MM.1S (cell line): ENCODE results near the gene ASIC1.

Source experiments
- DNase-seq: peaks from one replicate; pipeline ENCODE4 v3.0.0-alpha.2; 2015
- H2AFZ ChIP-seq: fragments of 300-600 bp; sonication (generic); 2 replicates; pipeline ENCODE4 v1.6.0; 2016; ENCODE audit warnings: antibody characterized with exemption, low read length
- H3F3A ChIP-seq: fragments of 300-600 bp; sonication (generic); 2 replicates; pipeline ENCODE4 v1.6.1; 2016; ENCODE audit warnings: mild to moderate bottlenecking, antibody characterized with exemption, low read length, moderate library complexity, mixed read lengths; ENCODE audit not compliant: insufficient read depth
- H3K27ac ChIP-seq: fragments of 300-600 bp; sonication (generic); 2 replicates; pipeline ENCODE4 v1.5.1; 2016; ENCODE audit warnings: mild to moderate bottlenecking, low read length
- H3K27me3 ChIP-seq: fragments of 300-600 bp; sonication (generic); replicated peaks from 2 replicates; pipeline ENCODE4 v1.6.0; 2016; ENCODE audit warnings: low read length; ENCODE audit not compliant: insufficient read depth
- H3K36me3 ChIP-seq: fragments of 300-600 bp; sonication (generic); replicated peaks from 2 replicates; pipeline ENCODE4 v1.6.1; 2016; ENCODE audit warnings: mild to moderate bottlenecking, low read length, mixed read lengths; ENCODE audit not compliant: insufficient read depth
- H3K4me1 ChIP-seq: fragments of 300-600 bp; sonication (generic); 2 replicates; pipeline ENCODE4 v1.6.1; 2016; ENCODE audit warnings: low read length, mixed read lengths
- H3K4me2 ChIP-seq: fragments of 300-600 bp; sonication (generic); 2 replicates; pipeline ENCODE4 v1.6.0; 2016; ENCODE audit warnings: low read depth, low read length
- H3K4me3 ChIP-seq: fragments of 300-600 bp; sonication (generic); 2 replicates; pipeline ENCODE4 v1.5.1; 2016; ENCODE audit warnings: low read length, mixed read lengths
- H3K79me2 ChIP-seq: fragments of 300-600 bp; sonication (generic); 2 replicates; pipeline ENCODE4 v1.6.1; 2016; ENCODE audit warnings: mixed run types, low read length, mixed read lengths
- H3K9ac ChIP-seq: fragments of 300-600 bp; sonication (generic); 2 replicates; pipeline ENCODE4 v1.6.1; 2016; ENCODE audit warnings: low read length, mixed read lengths
- H3K9me2 ChIP-seq: fragments of 300-600 bp; sonication (generic); replicated peaks from 2 replicates; pipeline ENCODE4 v1.6.1; 2016; ENCODE audit warnings: mild to moderate bottlenecking, low read length, mixed read lengths; ENCODE audit not compliant: insufficient read depth
- H3K9me3 ChIP-seq: fragments of 300-600 bp; sonication (generic); replicated peaks from 2 replicates; pipeline ENCODE4 v1.6.1; 2016; ENCODE audit warnings: mild to moderate bottlenecking, low read length, mixed read lengths; ENCODE audit not compliant: insufficient read depth
- H4K20me1 ChIP-seq: fragments of 300-600 bp; sonication (generic); 2 replicates; pipeline ENCODE4 v1.6.1; 2016; ENCODE audit warnings: mild to moderate bottlenecking, low read length, moderate library complexity, mixed read lengths; ENCODE audit not compliant: insufficient read depth
- EZH2 ChIP-seq: fragments of 300-600 bp; sonication (generic); optimal IDR thresholded peaks from 2 replicates; pipeline ENCODE3; 2017; ENCODE audit warnings: low read depth, mild to moderate bottlenecking, antibody characterized with exemption, low read length, mixed read lengths
- EZH2phosphoT487 ChIP-seq: fragments of 300-600 bp; sonication (generic); IDR thresholded peaks from 2 replicates; pipeline ENCODE4 v1.6.1; 2018; ENCODE audit warnings: antibody characterized with exemption, low read length
- TF ChIP-seq, protein P1 (sequence below): fragments of 300-600 bp; sonication (generic); IDR thresholded peaks from 2 replicates; pipeline ENCODE4 v1.5.1; 2016; ENCODE audit warnings: antibody characterized with exemption, low read length, mixed read lengths

Gene ASIC1

DNA sequence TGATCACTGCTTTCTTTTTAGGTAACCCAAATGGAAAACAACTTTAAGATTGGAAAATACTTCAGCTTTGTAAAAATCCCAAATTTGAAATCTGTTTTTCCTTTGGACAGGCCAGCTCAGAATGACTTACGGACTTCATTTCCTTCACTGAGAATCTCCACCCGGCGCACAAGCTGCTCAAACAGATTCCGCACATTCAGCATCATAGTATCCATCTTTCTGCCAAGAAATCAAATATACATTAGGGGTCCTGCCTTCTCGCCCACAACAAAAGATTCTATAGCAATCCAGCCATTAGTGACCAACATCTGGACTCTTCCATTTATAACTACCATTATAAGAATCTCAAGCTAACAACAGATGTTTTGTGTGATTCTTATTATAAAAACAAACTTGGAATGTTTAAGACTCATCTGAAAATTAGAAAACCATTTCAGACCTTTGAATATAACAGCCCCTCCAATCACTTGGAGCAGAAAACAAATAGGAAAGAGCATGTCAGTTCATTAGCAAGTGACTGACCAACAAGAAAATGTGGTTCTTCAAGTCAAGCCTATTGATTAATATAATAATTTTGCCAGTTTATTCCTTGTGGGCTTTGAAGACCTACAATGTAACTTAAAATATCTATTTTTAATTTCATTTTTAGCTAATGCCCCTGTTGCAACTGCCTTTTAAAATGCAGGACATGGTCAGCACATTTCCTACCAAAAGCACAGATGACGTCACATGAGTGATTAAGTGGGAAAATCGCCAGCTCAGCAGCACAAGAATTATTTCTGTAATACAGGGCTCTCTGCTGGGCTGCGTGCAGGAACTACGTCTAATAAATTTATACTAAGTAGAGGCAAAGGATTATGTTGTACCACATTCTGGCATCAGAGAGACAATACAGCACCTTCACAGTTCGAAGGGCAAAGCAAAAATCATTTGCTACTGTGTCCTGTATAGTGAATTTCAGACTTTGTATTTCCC lies 40.6 kb upstream of the ASIC1 start:
- Histone ChIP-seq H3K27me3 (no peaks in the 10 kb centered on the region), H3K79me2 (peaks cover 87% of the 10 kb centered on the region), H4K20me1 (peaks cover 4% of the 10 kb centered on the region; the same call in 1 of the 2 replicates), H3K4me3 (no peak overlapping the region), H3K4me1 (no peaks in the 10 kb centered on the region), H3K4me2 (no peak overlapping the region), H3K9me3 (no peaks in the 10 kb centered on the region), H3F3A (no peaks in the 10 kb centered on the region), H3K9me2 (no peaks in the 10 kb centered on the region), H3K9ac (no peak overlapping the region), H3K27ac (no peak overlapping the region), H2AFZ (no peak overlapping the region), H3K36me3 (0 out of 2 replicates have a peak, but pooled peaks cover 9% of the 10 kb centered on the region)
- TF ChIP-seq, protein P1, sequence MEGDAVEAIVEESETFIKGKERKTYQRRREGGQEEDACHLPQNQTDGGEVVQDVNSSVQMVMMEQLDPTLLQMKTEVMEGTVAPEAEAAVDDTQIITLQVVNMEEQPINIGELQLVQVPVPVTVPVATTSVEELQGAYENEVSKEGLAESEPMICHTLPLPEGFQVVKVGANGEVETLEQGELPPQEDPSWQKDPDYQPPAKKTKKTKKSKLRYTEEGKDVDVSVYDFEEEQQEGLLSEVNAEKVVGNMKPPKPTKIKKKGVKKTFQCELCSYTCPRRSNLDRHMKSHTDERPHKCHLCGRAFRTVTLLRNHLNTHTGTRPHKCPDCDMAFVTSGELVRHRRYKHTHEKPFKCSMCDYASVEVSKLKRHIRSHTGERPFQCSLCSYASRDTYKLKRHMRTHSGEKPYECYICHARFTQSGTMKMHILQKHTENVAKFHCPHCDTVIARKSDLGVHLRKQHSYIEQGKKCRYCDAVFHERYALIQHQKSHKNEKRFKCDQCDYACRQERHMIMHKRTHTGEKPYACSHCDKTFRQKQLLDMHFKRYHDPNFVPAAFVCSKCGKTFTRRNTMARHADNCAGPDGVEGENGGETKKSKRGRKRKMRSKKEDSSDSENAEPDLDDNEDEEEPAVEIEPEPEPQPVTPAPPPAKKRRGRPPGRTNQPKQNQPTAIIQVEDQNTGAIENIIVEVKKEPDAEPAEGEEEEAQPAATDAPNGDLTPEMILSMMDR: no peak
- TF ChIP-seq EZH2 (no peak), EZH2phosphoT487 (no peak)
- DNase-seq: no peak

DNA sequence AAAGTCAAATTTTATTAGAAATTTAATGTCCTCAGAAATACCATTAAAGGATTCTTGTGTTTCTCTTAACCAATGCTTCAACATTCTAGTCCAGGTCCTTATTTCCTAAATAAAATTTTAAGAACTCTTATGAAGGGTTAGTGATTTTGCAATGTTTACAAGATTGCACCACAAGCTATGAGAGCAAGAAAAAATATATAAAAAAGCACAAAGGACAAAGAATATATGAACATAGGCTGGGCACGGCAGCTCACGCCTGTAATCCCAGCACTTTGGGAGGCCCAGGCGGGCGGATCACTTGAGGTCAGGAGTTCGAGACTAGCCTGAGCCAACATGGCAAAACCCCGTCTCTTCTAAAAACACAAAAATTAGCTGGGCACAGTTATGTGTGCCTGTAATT lies 39.8 kb upstream of the ASIC1 start:
- 0 out of 2 replicates have a peak, but pooled peaks cover 9% of the 10 kb centered on the region for H3K36me3 ChIP-seq
- no peak overlapping the region for H3K27ac ChIP-seq
- DNase-seq: no peak
- TF ChIP-seq, protein P1: no peak
- no peak for TF ChIP-seq EZH2phosphoT487
- no peaks in the 10 kb centered on the region for H3K9me2 ChIP-seq
- H3K9me3 ChIP-seq: no peaks in the 10 kb centered on the region
- no peaks in the 10 kb centered on the region for H3F3A ChIP-seq
- no peaks in the 10 kb centered on the region for H3K4me1 ChIP-seq
- H4K20me1 ChIP-seq: peaks cover 4% of the 10 kb centered on the region; the same call in 1 of the 2 replicates
- H3K27me3 ChIP-seq: no peaks in the 10 kb centered on the region
- no peak overlapping the region for H3K9ac ChIP-seq
- no peak overlapping the region for H3K4me2 ChIP-seq
- no peak overlapping the region for H3K4me3 ChIP-seq
- peaks cover 96% of the 10 kb centered on the region for H3K79me2 ChIP-seq
- H2AFZ ChIP-seq: no peak overlapping the region

DNA sequence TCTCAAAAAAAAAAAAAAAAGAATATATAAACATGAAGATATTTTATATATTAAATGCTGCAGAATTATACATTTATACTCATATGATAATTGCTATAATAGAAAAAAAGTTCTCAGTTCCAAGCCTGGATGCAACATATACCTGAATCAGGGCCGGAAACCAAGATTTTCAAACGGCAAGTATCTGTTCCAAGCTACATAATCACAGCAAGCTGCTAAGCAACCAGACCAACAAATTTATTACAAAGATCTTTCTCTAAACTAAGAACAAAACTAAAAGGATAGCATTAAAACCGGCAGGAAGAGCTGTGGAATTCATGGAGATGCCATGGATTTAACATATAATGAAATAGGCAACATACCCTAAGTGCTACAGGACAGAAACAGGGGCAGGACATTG lies 39.2 kb upstream of the ASIC1 start:
- TF ChIP-seq EZH2phosphoT487 (no peak), EZH2 (no peak)
- TF ChIP-seq, protein P1: no peak
- H3K79me2 ChIP-seq: peaks cover 97% of the 10 kb centered on the region
- H3K36me3 ChIP-seq: 0 out of 2 replicates have a peak, but pooled peaks cover 9% of the 10 kb centered on the region
- no peaks in the 10 kb centered on the region for H3F3A ChIP-seq
- H2AFZ ChIP-seq: no peak overlapping the region
- no peak overlapping the region for H3K27ac ChIP-seq
- no peak for DNase-seq
- no peak overlapping the region for H3K4me3 ChIP-seq
- no peaks in the 10 kb centered on the region for H3K9me3 ChIP-seq
- no peak overlapping the region for H3K9ac ChIP-seq
- H3K9me2 ChIP-seq: no peaks in the 10 kb centered on the region
- no peak overlapping the region for H3K4me2 ChIP-seq
- H4K20me1 ChIP-seq: peaks cover 4% of the 10 kb centered on the region; the same call in 1 of the 2 replicates
- no peaks in the 10 kb centered on the region for H3K4me1 ChIP-seq
- H3K27me3 ChIP-seq: no peaks in the 10 kb centered on the region
